Hepatocyte (in vitro differentiated cells): ENCODE measurements around the gene GPR78.

Experiments
- CTCF ChIP-seq: fragments of 200-600 bp; sonication (generic); IDR thresholded peaks from 2 replicates; pipeline ENCODE4 v1.5.1; 2016; ENCODE audit warnings: antibody characterized with exemption, mild to moderate bottlenecking; ENCODE audit not compliant: poor library complexity
- EZH2 ChIP-seq: fragments of 200-600 bp; sonication (generic); IDR thresholded peaks from 2 replicates; pipeline ENCODE4 v1.6.1; 2016; ENCODE audit warnings: antibody characterized with exemption, mild to moderate bottlenecking, borderline replicate concordance
- EZH2phosphoT487 ChIP-seq: fragments of 200-600 bp; sonication (generic); IDR thresholded peaks from one replicate; pipeline ENCODE4 v1.6.1; 2018; ENCODE audit warnings: antibody characterized with exemption, mild to moderate bottlenecking, low read depth, moderate library complexity; ENCODE audit not compliant: unreplicated experiment, severe bottlenecking

- TF ChIP-seq CTCF (no peak), EZH2 (no peak), EZH2phosphoT487 (no peak)
Measured at GRCh38 chr4:8585721-8586212, 5.6 kb downstream of the GPR78 start.
